ENCODE measurements around the gene CLDN20. TPM values are rescaled to one million over a fixed set of nuclear protein-coding genes. Genes with fewer than 3 reads are reported as not detected.

The CLDN20 gene
- total and polyA plus RNA-seq, 11 donors = 0.30 TPM; not detected in 10

- DNase-seq = peak; percentile 98 to 99 (median 99)
- Histone ChIP-seq H3K27ac (peak within 1 kb of the TSS; percentile 45 to 95 (median 85)), H3K9me3 (no peaks in the 10 kb centered on the region), H3K36me3 (peaks cover 0 to 33% (median 18%) of the 10 kb centered on the region in 9 donors), H3K27me3 (no peaks in the 10 kb centered on the region), H3K4me1 (peaks cover 0 to 25% (median 6%) of the 10 kb centered on the region in 12 donors), H3K4me3 (peak within 1 kb of the TSS; percentile 38 to 91 (median 78))
- peak; percentile 99 for ATAC-seq
- 0 to 1% (median 0%) methylated on average over 6 to 52 of the region's 52 CpGs for WGBS, 4 donors
- intact Hi-C loops (cut with DNase I) = loop anchor here in 4 of 10 donors (10.0 kb wide), 2 partner anchors 129 to 139 kb away; no protein-coding TSS in a partner anchor
- peak in 1 of 2 donors; percentile 90 for TF ChIP-seq POLR2A (IDR thresholded peaks at IDR 0.05)
- TF ChIP-seq, protein P1, sequence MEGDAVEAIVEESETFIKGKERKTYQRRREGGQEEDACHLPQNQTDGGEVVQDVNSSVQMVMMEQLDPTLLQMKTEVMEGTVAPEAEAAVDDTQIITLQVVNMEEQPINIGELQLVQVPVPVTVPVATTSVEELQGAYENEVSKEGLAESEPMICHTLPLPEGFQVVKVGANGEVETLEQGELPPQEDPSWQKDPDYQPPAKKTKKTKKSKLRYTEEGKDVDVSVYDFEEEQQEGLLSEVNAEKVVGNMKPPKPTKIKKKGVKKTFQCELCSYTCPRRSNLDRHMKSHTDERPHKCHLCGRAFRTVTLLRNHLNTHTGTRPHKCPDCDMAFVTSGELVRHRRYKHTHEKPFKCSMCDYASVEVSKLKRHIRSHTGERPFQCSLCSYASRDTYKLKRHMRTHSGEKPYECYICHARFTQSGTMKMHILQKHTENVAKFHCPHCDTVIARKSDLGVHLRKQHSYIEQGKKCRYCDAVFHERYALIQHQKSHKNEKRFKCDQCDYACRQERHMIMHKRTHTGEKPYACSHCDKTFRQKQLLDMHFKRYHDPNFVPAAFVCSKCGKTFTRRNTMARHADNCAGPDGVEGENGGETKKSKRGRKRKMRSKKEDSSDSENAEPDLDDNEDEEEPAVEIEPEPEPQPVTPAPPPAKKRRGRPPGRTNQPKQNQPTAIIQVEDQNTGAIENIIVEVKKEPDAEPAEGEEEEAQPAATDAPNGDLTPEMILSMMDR (IDR thresholded peaks at IDR 0.05) = peak in 1 of 12 donors; percentile 4
These were observed 50.4 kb downstream of the CLDN20 start, which contains the start of gene TFB1M for GRCh38 chr6:155314092-155314772. Gene TFB1M (minus strand): TSS chr6:155314484. CDS start chr6:155314428, 56 bp downstream.

DNA sequence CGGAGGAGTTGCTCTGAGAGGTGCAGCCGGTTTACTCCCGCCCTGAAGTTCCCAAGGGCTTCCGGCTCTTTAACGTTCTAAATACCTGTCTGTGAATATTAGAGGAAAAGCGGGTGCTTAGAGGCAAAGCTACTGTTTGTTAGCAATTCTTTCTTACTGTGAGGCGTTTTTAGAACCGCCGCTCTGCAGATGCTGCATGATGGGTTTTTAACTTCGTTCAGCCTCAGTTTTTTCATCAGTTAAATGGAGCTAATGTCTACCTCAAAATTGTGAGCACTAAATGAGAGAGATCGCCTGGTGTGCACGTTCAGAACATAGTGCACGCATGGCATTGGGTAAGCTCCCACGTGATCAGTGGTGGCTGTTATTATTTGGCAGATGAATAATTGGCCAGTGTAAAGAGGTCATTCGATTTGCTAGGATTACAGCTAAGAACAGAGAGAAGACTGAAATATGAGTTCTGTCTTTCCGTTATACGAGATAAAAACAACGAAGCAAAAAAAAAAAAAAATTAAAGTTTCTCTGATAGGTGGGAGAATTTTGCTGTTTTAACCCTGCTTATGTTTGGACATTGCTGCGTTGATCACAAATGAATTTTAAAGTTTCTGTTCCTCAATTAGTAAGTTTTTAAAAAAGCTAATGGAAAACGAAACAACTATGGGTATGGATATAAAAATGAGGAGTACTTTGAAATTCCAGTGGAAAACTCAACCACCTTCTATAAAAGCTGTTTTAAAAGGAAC, 51.1 kb downstream of the CLDN20 start:
- intact Hi-C loops (cut with DNase I) = loop anchor here in 6 of 10 donors (5.0 to 10.0 kb wide), 3 partner anchors 130 to 140 kb away; no protein-coding TSS in a partner anchor
- peaks cover 0 to 25% (median 12%) of the 10 kb centered on the region in 9 donors for H3K36me3 ChIP-seq
- TF ChIP-seq, protein P1 (IDR thresholded peaks at IDR 0.05) = no peak
- TF ChIP-seq POLR2A (IDR thresholded peaks at IDR 0.05) = no peak
- peaks cover 0 to 25% (median 6%) of the 10 kb centered on the region in 12 donors for H3K4me1 ChIP-seq
- peak overlapping the region; percentile 45 to 95 (median 85) for H3K27ac ChIP-seq
- 3 to 6% (median 4%) methylated on average over 15 to 20 of the region's 20 CpGs for WGBS, 4 donors
- peak in 4 of 5 donors; percentile 23 to 65 (median 50) for DNase-seq
- ATAC-seq = peak; percentile 50 to 72 (median 54)
- H3K9me3 ChIP-seq = no peaks in the 10 kb centered on the region
- no peaks in the 10 kb centered on the region for H3K27me3 ChIP-seq
- H3K4me3 ChIP-seq = peak overlapping the region; percentile 20 to 91 (median 76)

- whole genome bisulfite sequencing, 4 donors = 10 to 32% (median 14%) methylated on average over 3 of the region's 3 CpGs
- H3K4me1 ChIP-seq = peaks cover 0 to 30% (median 6%) of the 10 kb centered on the region in 12 donors
- H3K9me3 ChIP-seq = no peaks in the 10 kb centered on the region
- peak overlapping the region in 11 of 12 donors; percentile 75 to 95 (median 86) for H3K27ac ChIP-seq
- DNase-seq (no peak), ATAC-seq (no peak)
- intact Hi-C loops (cut with DNase I) = loop anchor here in 6 of 10 donors (5.0 to 10.0 kb wide), 3 partner anchors 131 to 141 kb away; no protein-coding TSS in a partner anchor
- H3K36me3 ChIP-seq = peaks cover 0 to 20% (median 7%) of the 10 kb centered on the region in 9 donors
- no peaks in the 10 kb centered on the region for H3K27me3 ChIP-seq
- TF ChIP-seq, protein P1 (IDR thresholded peaks at IDR 0.05) = no peak
- TF ChIP-seq POLR2A (IDR thresholded peaks at IDR 0.05) = no peak
- H3K4me3 ChIP-seq = peak overlapping the region in 10 of 12 donors; percentile 57 to 91 (median 78)
These were observed 51.7 kb downstream of the CLDN20 start for GRCh38 chr6:155315516-155315871.

All from heart left ventricle (tissue), 16 donors.